ACC112 (cell line): Measurements from ENCODE around the gene CCL14.
"Not testable (repeated sequence)": the region's sequence is repeated elsewhere in the genome, so short reads cannot be mapped to it uniquely, and the experiment has no call there.

Experiments
- H2AFZ ChIP-seq: fragments of 200-600 bp; sonication (generic); one replicate; pipeline ENCODE4 v1.6.0; 2017; ENCODE audit warnings: antibody characterized with exemption, low read length; ENCODE audit not compliant: unreplicated experiment
- H3K27ac ChIP-seq: fragments of 200-600 bp; sonication (generic); 2 replicates; pipeline ENCODE4 v1.5.1; 2014; ENCODE audit warnings: low read depth, mild to moderate bottlenecking, antibody characterized with exemption, low read length, moderate library complexity
- H3K27me3 ChIP-seq: fragments of 200-600 bp; sonication (generic); 2 replicates; pipeline ENCODE4 v1.6.1; 2014; ENCODE audit warnings: mild to moderate bottlenecking, antibody characterized with exemption, low read length, moderate library complexity, mixed read lengths; ENCODE audit not compliant: insufficient read depth
- H3K36me3 ChIP-seq: fragments of 200-600 bp; sonication (generic); 2 replicates; pipeline ENCODE4 v1.6.1; 2016; ENCODE audit warnings: mild to moderate bottlenecking, antibody characterized with exemption, low read length, moderate library complexity, mixed read lengths; ENCODE audit not compliant: insufficient read depth
- H3K4me1 ChIP-seq: fragments of 200-600 bp; sonication (generic); one replicate; pipeline ENCODE4 v1.6.1; 2016; ENCODE audit warnings: low read length, mixed read lengths; ENCODE audit not compliant: insufficient read depth, unreplicated experiment, control insufficient read depth
- H3K4me3 ChIP-seq: fragments of 200-600 bp; sonication (generic); 2 replicates; pipeline ENCODE4 v1.5.1; 2014; ENCODE audit warnings: mild to moderate bottlenecking, low read depth, low read length
- H3K79me2 ChIP-seq: fragments of 200-600 bp; sonication (generic); one replicate; pipeline ENCODE4 v1.6.0; 2016; ENCODE audit warnings: low read length; ENCODE audit not compliant: control insufficient read depth, unreplicated experiment, insufficient read depth

The CCL14 gene

DNA sequence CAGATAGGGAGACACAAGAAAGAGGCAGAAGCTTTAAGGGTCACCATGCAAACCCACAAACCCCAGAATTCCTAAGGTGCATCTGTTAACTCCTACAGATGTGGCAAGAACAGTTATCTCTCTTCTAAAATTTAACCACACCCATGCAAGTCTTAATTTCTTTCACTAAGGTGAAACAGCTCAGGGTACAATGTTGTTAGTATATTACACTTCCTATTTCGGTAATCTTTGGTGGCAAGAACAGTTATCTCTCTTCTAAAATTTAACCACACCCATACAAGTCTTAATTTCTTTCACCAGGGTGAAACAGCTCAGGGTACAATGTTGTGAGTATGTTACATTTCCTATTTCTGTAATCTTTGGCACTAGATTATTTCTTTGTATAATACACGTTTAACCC lies 24.7 kb upstream of the CCL14 start:
- no peaks in the 10 kb centered on the region for H3K4me1 ChIP-seq
- H3K36me3 ChIP-seq = no peaks in the 10 kb centered on the region
- peaks cover 46% of the 10 kb centered on the region for H3K27me3 ChIP-seq
- no peak overlapping the region for H2AFZ ChIP-seq
- H3K27ac ChIP-seq = no peak overlapping the region
- no peak overlapping the region for H3K4me3 ChIP-seq
- no peaks in the 10 kb centered on the region for H3K79me2 ChIP-seq

DNA sequence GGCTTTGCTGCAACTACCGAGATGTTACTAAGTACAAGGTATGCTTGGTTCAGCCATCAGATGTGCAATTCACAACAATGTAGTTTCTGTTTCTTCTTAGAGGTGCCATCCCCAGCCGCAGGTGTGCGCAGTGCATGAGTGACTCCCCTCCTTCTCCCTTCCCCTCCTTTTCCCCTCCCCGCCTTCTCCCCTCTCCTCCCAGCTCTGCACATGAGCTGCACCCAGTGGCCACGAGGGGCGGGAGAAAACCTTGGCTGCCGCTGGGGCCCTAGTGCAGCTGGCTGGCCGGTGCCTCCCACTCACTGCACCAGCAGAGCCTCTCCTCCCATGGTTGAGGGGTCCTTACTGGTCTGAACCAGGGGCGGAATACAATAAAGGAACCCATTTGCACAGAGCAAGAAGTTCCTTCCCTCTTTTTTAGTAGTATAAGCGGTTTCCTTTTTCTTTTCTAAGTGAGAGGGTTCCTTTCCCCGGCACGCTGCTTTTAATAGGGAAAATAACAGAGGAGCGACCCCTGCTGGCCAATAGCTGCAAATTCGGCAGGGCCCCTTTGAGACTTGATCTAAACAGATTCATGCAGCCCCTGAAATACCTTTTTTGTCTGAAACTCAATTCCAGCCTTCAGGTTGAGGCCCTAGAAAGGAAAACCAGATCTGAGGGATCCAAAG lies 22.6 kb upstream of the CCL14 start:
- H2AFZ ChIP-seq = no peak overlapping the region
- H3K4me1 ChIP-seq = no peaks in the 10 kb centered on the region
- no peak overlapping the region for H3K27ac ChIP-seq
- H3K36me3 ChIP-seq = no peaks in the 10 kb centered on the region
- H3K79me2 ChIP-seq = no peaks in the 10 kb centered on the region
- H3K4me3 ChIP-seq = no peak overlapping the region
- H3K27me3 ChIP-seq = peaks cover 53% of the 10 kb centered on the region

DNA sequence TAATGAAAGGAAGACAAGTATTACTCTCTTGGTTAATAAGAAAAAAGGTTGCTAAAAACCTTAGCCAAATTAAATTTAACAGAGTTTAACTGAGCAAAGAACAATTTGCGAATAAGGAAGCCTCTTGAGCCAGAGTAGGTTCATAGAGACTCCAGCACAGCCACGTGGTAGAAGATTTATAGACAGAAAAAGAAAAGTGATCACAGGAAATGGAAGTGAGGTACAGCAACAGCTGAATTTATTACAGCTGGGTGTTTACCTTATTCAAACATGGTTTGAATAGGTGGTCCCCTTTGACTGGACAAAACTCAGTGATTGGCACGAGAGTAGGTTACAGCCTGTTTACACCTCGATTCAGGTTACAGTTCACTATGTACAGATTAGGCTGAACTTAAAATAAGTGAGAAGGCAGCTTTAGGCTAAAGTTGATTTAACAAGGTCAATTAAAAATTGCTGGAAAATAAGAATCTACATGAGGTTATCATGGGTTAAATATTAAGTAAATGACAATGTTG lies 18.1 kb upstream of the CCL14 start:
- Histone ChIP-seq H3K36me3 (no peaks in the 10 kb centered on the region), H3K27me3 (peaks cover 27% of the 10 kb centered on the region), H3K4me3 (no peak overlapping the region), H2AFZ (no peak overlapping the region), H3K27ac (no peak overlapping the region), H3K79me2 (no peaks in the 10 kb centered on the region), H3K4me1 (no peaks in the 10 kb centered on the region)

DNA sequence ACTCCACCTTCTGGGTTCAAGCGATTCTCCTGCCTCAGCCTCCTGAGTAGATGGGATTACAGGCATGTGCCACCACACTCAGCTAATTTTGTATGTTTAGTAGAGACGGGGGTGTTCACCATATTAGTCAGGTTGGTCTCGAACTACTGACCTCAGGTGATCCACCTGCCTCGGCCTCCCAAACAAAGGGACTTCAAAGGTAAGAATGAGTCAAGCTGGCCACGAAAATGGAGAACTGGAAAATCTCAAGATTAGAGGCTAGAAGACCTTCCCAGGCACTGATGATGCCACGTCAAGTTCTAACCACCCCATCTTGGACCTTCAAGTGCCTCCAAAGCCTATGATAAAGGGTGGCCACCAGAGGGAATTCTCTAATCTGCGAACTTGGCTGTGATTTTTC lies 16.1 kb upstream of the CCL14 start:
- Histone ChIP-seq H3K27ac (no peak overlapping the region), H3K27me3 (peaks cover 38% of the 10 kb centered on the region)

DNA sequence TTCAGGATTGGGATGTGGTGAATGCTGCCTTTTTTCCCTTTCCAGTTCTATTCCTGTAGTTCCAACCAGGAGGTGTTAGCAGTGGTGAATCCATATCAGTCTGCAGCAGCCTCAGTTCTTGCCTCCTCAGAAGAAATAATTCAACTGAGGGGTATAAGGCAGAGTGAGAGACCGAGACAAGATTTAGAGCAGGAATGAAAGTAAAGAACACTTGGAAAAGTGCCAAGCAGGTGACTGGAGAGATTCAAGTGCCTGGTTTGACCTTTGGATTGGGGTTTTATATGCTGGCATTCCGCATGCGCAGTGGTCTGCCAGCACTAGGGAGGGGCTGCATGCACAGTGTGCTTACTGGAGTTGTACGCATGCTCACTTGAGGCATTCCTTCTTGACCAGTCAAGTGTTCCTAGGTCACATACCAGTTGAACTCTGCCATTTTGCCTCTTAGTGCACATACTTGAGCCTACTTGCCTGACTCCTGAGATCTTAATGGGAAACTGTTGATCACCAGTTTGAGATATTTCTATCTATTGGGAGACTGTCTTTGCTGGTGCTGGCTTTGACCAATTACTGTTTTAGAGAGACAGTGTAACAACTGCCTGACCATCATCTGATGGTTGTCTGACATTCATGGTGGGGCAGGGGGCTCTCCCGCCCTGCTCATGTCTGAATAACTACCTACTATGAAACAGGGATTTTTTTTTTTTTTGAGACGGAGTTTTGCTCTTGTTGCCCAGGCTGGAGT lies 15.5 kb upstream of the CCL14 start:
- H3K4me1 ChIP-seq = no peaks in the 10 kb centered on the region
- no peak overlapping the region for H3K27ac ChIP-seq
- H3K36me3 ChIP-seq = no peaks in the 10 kb centered on the region
- H3K79me2 ChIP-seq = no peaks in the 10 kb centered on the region
- H3K4me3 ChIP-seq = no peak overlapping the region
- H3K27me3 ChIP-seq = peaks cover 44% of the 10 kb centered on the region
- no peak overlapping the region for H2AFZ ChIP-seq

More for the DNA sequence above, 16.1 kb upstream of the CCL14 start:
- Histone ChIP-seq H3K4me3 (no peak overlapping the region), H3K36me3 (no peaks in the 10 kb centered on the region), H2AFZ (no peak overlapping the region), H3K4me1 (no peaks in the 10 kb centered on the region), H3K79me2 (no peaks in the 10 kb centered on the region)

DNA sequence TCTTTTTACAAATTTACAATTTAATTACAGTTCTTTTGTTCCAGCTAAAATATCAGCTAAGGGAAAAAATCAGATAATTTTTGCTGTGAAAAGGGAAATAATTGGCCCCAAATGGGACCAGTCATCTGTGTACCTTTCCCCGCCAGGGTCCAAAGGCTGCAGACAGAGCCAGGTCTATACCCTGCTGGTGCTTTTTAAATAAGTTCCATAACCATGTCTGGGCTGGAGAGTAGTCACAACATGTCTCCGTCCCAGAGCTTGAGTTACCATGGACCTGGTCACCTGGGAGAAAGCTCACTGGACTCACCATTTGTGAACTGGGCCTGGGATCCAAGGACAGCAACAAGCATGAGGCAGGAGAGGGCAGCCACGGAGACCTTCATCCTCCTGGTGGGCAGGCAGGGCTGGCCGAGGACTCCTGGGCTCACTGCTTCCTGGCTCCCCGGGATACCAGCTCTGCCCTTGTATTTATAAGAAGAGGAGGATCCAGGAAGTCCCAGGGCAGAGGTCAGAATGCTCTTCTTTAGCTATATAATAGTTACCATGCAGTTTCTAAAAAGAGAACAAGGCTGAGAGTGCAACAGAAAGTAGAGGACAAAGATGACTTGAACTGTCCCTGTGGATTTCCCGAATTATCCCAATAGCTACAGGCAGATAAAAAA lies 14.7 kb upstream of the CCL14 start, which contains the start of gene CCL15:
Gene CCL15 (minus strand): TSS at position 444 of the 662 bp plus-strand sequence. CDS start 61 bp downstream, at position 383.
- H3K4me3 ChIP-seq = no peak within 1 kb of the TSS
- H3K27me3 ChIP-seq = peaks cover 48% of the 10 kb centered on the region
- H3K36me3 ChIP-seq = no peaks in the 10 kb centered on the region
- H3K27ac ChIP-seq = no peak within 1 kb of the TSS
- H3K4me1 ChIP-seq = no peaks in the 10 kb centered on the region
- no peak within 1 kb of the TSS for H2AFZ ChIP-seq
- no peaks in the 10 kb centered on the region for H3K79me2 ChIP-seq

DNA sequence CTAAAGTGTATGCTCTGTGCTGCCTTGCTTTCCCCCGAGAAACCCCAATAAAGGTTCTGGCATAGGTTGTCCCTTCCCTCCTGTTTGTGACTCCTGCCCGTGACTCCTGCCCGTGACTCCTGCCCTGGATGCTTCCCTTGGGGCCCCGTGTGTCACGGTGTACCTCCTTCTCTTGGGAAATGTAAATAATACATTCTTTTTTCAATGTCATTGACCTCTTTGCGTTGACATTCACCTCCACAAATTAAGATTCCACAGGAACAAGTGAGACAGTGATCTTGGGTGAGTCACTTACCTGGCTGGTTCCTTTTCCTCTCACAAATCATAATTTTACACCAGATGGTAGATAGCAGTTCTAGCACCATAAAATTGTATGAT lies 14.2 kb upstream of the CCL14 start:
- H3K27ac ChIP-seq = no peak overlapping the region
- H3K4me3 ChIP-seq = no peak overlapping the region
- H3K79me2 ChIP-seq = no peaks in the 10 kb centered on the region
- H3K4me1 ChIP-seq = no peaks in the 10 kb centered on the region
- H3K36me3 ChIP-seq = no peaks in the 10 kb centered on the region
- peaks cover 48% of the 10 kb centered on the region for H3K27me3 ChIP-seq
- no peak overlapping the region for H2AFZ ChIP-seq

DNA sequence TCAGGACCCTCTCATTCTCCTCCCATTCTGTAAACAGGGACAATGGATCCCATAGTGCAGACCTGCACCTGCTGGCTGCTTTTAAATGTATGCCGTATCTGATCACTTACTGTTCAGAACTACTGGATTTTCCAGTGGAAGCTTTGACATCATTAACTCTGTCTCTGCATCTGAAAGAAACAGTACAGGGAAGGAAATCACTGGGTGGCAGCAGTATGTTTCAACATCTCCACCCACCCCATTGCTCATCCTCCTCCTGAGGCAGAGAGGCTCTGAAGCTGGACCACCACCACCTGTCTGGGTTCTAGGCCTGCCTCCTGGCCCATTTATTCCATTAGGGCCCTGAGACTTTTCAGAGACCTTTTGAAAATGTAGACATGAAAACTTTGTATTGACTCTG lies 12.2 kb upstream of the CCL14 start:
- H3K36me3 ChIP-seq = no peaks in the 10 kb centered on the region
- no peaks in the 10 kb centered on the region for H3K79me2 ChIP-seq
- peaks cover 52% of the 10 kb centered on the region for H3K27me3 ChIP-seq
- no peak overlapping the region for H2AFZ ChIP-seq
- no peak overlapping the region for H3K4me3 ChIP-seq
- no peak overlapping the region for H3K27ac ChIP-seq
- no peaks in the 10 kb centered on the region for H3K4me1 ChIP-seq

DNA sequence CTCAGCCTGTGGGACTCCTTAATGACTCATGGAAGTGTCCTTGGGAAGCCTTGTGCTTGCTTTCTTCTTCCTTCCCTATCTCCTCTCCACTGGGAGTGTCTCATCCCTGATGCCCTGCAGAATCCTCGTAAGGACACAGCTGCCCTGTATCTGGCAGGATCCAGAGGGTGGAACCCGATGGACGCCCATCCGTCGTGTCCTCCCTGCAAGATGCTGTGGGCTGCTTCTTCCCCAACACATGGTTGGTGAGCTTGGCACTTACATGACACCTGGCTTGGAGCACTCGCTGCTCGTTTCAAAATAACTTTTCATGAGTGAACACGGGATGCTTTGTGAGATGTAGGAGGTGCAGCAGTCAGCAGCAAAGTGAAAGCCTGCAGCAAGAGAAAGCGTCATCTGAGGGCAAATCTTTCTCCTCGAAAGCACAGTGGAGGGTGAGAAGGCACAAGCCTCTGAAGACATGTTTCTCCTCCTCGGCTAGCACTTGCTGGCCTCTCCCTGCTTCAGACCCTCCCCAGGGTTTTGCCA lies 11.6 kb upstream of the CCL14 start:
- peaks cover 57% of the 10 kb centered on the region for H3K27me3 ChIP-seq
- H3K27ac ChIP-seq = no peak overlapping the region
- H2AFZ ChIP-seq = no peak overlapping the region
- H3K4me3 ChIP-seq = no peak overlapping the region
- H3K79me2 ChIP-seq = no peaks in the 10 kb centered on the region
- H3K36me3 ChIP-seq = no peaks in the 10 kb centered on the region
- no peaks in the 10 kb centered on the region for H3K4me1 ChIP-seq

DNA sequence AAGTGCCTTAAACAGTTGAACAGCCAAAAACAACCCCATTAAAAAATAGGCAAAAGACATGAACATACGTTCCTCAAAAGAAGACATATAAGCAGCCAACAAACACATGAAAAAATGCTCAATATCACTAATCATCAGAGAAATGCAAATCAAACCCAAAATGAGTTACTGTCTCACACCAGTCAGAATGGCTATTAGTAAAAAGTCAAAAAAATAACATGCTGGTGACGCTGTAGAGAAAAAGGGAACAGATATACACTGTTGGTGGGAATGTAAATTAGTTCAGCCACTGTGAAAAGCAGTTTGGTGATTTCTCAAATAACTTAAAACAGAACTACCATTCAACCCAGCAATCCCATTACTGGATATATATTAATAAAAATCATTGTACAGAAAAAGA lies 8.8 kb upstream of the CCL14 start:
- H3K27ac ChIP-seq, H3K79me2 ChIP-seq, H3K36me3 ChIP-seq, H2AFZ ChIP-seq, H3K4me3 ChIP-seq, H3K4me1 ChIP-seq: not testable (repeated sequence)
- peaks cover 57% of the 10 kb centered on the region for H3K27me3 ChIP-seq
